H1 (cell line): ENCODE data around the gene TSPAN16. TPM values are rescaled to one million over a fixed set of nuclear protein-coding genes. Genes with fewer than 3 reads are reported as not detected.

Experiments
- BCL11A ChIP-seq, 2 experiments: IDR thresholded peaks; one replicate each; pipeline ENCODE4 v1.6.1; 2011; ENCODE audit warnings: low read depth in 2 of 2, low read length in 2 of 2, mild to moderate bottlenecking in 2 of 2
- KDM4A ChIP-seq: IDR thresholded peaks from one replicate; pipeline ENCODE4 v1.7.1; 2012; ENCODE audit warnings: low read depth, mild to moderate bottlenecking, moderate library complexity, low read length, inconsistent platforms; ENCODE audit not compliant: severe bottlenecking
- POLR2AphosphoS5 ChIP-seq: IDR thresholded peaks from 2 replicates; pipeline ENCODE4 v1.6.1; 2011; ENCODE audit warnings: low read depth, low read length
- SP4 ChIP-seq: IDR thresholded peaks from 2 replicates; pipeline ENCODE4 v1.6.1; 2012; ENCODE audit warnings: low read length, inconsistent platforms
- TAF1 ChIP-seq: IDR thresholded peaks from 2 replicates; pipeline ENCODE4 v1.6.1; 2011; ENCODE audit warnings: mild to moderate bottlenecking, low read depth, low read length
- USF2 ChIP-seq: IDR thresholded peaks from 2 replicates; pipeline ENCODE4 v1.6.1; 2011; ENCODE audit warnings: low read length, improper control_type of control experiment
- YY1 ChIP-seq: IDR thresholded peaks from 2 replicates; pipeline ENCODE4 v1.6.1; 2011; ENCODE audit warnings: low read depth, mild to moderate bottlenecking, low read length
- polyA plus RNA-seq, 7 experiments: library from polyadenylated mRNA; depleted of rRNA in 3 of 7; stranded (reverse) in 5 of 7; unstranded in 2 of 7; fragments of >200 nt in 5 of 7; fragments of 200-250 nt in 2 of 7; gene quantifications; 1 replicate in 5 of 7; 2 replicates in 1 of 7; 4 replicates in 1 of 7; pipeline versions ENCODE4 v1.2.1 to v1.2.3, GENCODE V29; 2011 to 2013; ENCODE audit warnings: missing spikeins in 2 of 7, mixed read lengths in 2 of 7
- total RNA-seq: library from RNA; stranded (reverse); fragmentation: NEBNext Ultra II Directional; extraction: Animal tissue kit (Norgen Biotek cat#: 25700); gene quantifications from 2 replicates; pipeline ENCODE4 v1.2.1, GENCODE V29; 2021
- TF ChIP-seq, protein P1 (sequence below): fragments of 300-600 bp; sonication (generic); IDR thresholded peaks from 2 replicates; pipeline ENCODE4 v1.7.1; 2012; ENCODE audit warnings: low read length, moderate library complexity, mild to moderate bottlenecking, inconsistent platforms; ENCODE audit not compliant: insufficient replicate concordance
- TF ChIP-seq, protein P2 (sequence below): IDR thresholded peaks from 2 replicates; pipeline ENCODE4 v1.6.1; 2012; ENCODE audit warnings: inconsistent platforms

The TSPAN16 gene
- total and polyA plus RNA-seq, 2 of the 8 experiments (the other 6 are each of a cell fraction or from before 2014, with no cell fraction given) = not detected

- TF ChIP-seq, protein P1, sequence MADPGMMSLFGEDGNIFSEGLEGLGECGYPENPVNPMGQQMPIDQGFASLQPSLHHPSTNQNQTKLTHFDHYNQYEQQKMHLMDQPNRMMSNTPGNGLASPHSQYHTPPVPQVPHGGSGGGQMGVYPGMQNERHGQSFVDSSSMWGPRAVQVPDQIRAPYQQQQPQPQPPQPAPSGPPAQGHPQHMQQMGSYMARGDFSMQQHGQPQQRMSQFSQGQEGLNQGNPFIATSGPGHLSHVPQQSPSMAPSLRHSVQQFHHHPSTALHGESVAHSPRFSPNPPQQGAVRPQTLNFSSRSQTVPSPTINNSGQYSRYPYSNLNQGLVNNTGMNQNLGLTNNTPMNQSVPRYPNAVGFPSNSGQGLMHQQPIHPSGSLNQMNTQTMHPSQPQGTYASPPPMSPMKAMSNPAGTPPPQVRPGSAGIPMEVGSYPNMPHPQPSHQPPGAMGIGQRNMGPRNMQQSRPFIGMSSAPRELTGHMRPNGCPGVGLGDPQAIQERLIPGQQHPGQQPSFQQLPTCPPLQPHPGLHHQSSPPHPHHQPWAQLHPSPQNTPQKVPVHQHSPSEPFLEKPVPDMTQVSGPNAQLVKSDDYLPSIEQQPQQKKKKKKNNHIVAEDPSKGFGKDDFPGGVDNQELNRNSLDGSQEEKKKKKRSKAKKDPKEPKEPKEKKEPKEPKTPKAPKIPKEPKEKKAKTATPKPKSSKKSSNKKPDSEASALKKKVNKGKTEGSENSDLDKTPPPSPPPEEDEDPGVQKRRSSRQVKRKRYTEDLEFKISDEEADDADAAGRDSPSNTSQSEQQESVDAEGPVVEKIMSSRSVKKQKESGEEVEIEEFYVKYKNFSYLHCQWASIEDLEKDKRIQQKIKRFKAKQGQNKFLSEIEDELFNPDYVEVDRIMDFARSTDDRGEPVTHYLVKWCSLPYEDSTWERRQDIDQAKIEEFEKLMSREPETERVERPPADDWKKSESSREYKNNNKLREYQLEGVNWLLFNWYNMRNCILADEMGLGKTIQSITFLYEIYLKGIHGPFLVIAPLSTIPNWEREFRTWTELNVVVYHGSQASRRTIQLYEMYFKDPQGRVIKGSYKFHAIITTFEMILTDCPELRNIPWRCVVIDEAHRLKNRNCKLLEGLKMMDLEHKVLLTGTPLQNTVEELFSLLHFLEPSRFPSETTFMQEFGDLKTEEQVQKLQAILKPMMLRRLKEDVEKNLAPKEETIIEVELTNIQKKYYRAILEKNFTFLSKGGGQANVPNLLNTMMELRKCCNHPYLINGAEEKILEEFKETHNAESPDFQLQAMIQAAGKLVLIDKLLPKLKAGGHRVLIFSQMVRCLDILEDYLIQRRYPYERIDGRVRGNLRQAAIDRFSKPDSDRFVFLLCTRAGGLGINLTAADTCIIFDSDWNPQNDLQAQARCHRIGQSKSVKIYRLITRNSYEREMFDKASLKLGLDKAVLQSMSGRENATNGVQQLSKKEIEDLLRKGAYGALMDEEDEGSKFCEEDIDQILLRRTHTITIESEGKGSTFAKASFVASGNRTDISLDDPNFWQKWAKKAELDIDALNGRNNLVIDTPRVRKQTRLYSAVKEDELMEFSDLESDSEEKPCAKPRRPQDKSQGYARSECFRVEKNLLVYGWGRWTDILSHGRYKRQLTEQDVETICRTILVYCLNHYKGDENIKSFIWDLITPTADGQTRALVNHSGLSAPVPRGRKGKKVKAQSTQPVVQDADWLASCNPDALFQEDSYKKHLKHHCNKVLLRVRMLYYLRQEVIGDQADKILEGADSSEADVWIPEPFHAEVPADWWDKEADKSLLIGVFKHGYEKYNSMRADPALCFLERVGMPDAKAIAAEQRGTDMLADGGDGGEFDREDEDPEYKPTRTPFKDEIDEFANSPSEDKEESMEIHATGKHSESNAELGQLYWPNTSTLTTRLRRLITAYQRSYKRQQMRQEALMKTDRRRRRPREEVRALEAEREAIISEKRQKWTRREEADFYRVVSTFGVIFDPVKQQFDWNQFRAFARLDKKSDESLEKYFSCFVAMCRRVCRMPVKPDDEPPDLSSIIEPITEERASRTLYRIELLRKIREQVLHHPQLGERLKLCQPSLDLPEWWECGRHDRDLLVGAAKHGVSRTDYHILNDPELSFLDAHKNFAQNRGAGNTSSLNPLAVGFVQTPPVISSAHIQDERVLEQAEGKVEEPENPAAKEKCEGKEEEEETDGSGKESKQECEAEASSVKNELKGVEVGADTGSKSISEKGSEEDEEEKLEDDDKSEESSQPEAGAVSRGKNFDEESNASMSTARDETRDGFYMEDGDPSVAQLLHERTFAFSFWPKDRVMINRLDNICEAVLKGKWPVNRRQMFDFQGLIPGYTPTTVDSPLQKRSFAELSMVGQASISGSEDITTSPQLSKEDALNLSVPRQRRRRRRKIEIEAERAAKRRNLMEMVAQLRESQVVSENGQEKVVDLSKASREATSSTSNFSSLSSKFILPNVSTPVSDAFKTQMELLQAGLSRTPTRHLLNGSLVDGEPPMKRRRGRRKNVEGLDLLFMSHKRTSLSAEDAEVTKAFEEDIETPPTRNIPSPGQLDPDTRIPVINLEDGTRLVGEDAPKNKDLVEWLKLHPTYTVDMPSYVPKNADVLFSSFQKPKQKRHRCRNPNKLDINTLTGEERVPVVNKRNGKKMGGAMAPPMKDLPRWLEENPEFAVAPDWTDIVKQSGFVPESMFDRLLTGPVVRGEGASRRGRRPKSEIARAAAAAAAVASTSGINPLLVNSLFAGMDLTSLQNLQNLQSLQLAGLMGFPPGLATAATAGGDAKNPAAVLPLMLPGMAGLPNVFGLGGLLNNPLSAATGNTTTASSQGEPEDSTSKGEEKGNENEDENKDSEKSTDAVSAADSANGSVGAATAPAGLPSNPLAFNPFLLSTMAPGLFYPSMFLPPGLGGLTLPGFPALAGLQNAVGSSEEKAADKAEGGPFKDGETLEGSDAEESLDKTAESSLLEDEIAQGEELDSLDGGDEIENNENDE = no peak
- TF ChIP-seq YY1 = no peak
- TF ChIP-seq KDM4A = no peak
- no peak for TF ChIP-seq USF2
- no peak for TF ChIP-seq TAF1
- TF ChIP-seq SP4 = no peak
- TF ChIP-seq BCL11A (IDR thresholded peaks at IDR 0.05; ENCODE audit: low read depth in 2 of 2, low read length in 2 of 2) = no peak
- TF ChIP-seq, protein P2, sequence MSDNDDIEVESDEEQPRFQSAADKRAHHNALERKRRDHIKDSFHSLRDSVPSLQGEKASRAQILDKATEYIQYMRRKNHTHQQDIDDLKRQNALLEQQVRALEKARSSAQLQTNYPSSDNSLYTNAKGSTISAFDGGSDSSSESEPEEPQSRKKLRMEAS = no peak
- TF ChIP-seq POLR2AphosphoS5 = no peak
Observed at GRCh38 chr19:11363881-11364280, 67.9 kb downstream of the TSPAN16 start (continued).
